Activated T-cell treated with anti-CD3 and anti-CD28 coated beads, Interleukin-2, amount 50 U/mL, for 72 hours (primary cell): ENCODE results near the gene OSBP2. TPM values are rescaled to one million over a fixed set of nuclear protein-coding genes. Genes with fewer than 3 reads are reported as not detected.
"Not testable (repeated sequence)": the region's sequence is repeated elsewhere in the genome, so short reads cannot be mapped to it uniquely, and the experiment has no call there.

Experiments
- ATAC-seq, 2 donors: fragments of 150-1000 bp; cut with Tn5 transposase; replicated peaks in 1 of 2; 2 replicates each; pipeline ENCODE4 v1.10.0; 2021; ENCODE audit warnings: moderate library complexity in 2 of 2, mild to moderate bottlenecking in 1 of 2
- DNase-seq, 2 donors: peaks; one replicate each; pipeline ENCODE4 v3.0.0; 2021 to 2022; ENCODE audit warnings: mixed read lengths in 1 of 2
- H3K27ac Mint-ChIP-seq: one replicate; pipeline ENCODE4 v1.8.0; 2022; ENCODE audit warnings: mild to moderate bottlenecking, moderate library complexity, mixed read lengths
- H3K27me3 Mint-ChIP-seq: one replicate; pipeline ENCODE4 v1.8.0; 2022; ENCODE audit warnings: low read depth, mixed read lengths
- H3K36me3 Mint-ChIP-seq, 2 donors: one replicate each; pipeline ENCODE4 v1.8.0; 2022; ENCODE audit warnings: mixed read lengths in 2 of 2, mild to moderate bottlenecking in 1 of 2; ENCODE audit not compliant: insufficient read depth in 2 of 2
- H3K4me1 Mint-ChIP-seq: one replicate; pipeline ENCODE4 v1.8.0; 2022; ENCODE audit warnings: low read depth, mixed read lengths
- H3K4me3 Mint-ChIP-seq, 2 donors: one replicate each; pipeline ENCODE4 v1.8.0; 2022; ENCODE audit warnings: mild to moderate bottlenecking in 2 of 2, mixed read lengths in 2 of 2, moderate library complexity in 2 of 2
- H3K9me3 Mint-ChIP-seq, 2 donors: one replicate each; pipeline ENCODE4 v1.8.0; 2022; ENCODE audit warnings: mixed read lengths in 2 of 2
- total RNA-seq, 2 donors: library from RNA; stranded (reverse); gene quantifications; one replicate each; pipeline ENCODE4 v1.2.3, GENCODE V29; 2022

The OSBP2 gene
- total RNA-seq, 2 donors from 2014 or later = 7.2 to 11.9 TPM

GRCh38 chr22:30689622-30690021 lies 5.1 kb upstream of the OSBP2 start:
- Mint-ChIP-seq H3K27me3 (peaks cover 8% of the 10 kb centered on the region), H3K9me3 (no peaks in the 10 kb centered on the region), H3K27ac (no peak overlapping the region), H3K36me3 (no peaks in the 10 kb centered on the region), H3K4me3 (no peak overlapping the region), H3K4me1 (peaks cover 13% of the 10 kb centered on the region)
- no peak for DNase-seq
- ATAC-seq = no peak

GRCh38 chr22:30691204-30691603 lies 3.5 kb upstream of the OSBP2 start:
- H3K27ac Mint-ChIP-seq = no peak overlapping the region
- H3K4me3 Mint-ChIP-seq = no peak overlapping the region
- H3K9me3 Mint-ChIP-seq = no peaks in the 10 kb centered on the region
- peaks cover 13% of the 10 kb centered on the region for H3K4me1 Mint-ChIP-seq
- ATAC-seq (no peak), DNase-seq (no peak)
- H3K36me3 Mint-ChIP-seq = no peaks in the 10 kb centered on the region
- peaks cover 19% of the 10 kb centered on the region for H3K27me3 Mint-ChIP-seq

GRCh38 chr22:30694171-30694639 lies 469 bp upstream of the OSBP2 start:
- Mint-ChIP-seq H3K4me1 (peaks cover 13% of the 10 kb centered on the region), H3K27me3 (peaks cover 31% of the 10 kb centered on the region), H3K27ac (peak overlapping the region; percentile 20), H3K36me3 (no peaks in the 10 kb centered on the region), H3K4me3 (peak overlapping the region; percentile 89 to 93), H3K9me3 (no peaks in the 10 kb centered on the region)
- DNase-seq (peak; percentile 77 to 78), ATAC-seq (peak; percentile 81 to 85)

- Mint-ChIP-seq H3K4me1 (peaks cover 13% of the 10 kb centered on the region), H3K4me3 (peak overlapping the region; percentile 70 to 77), H3K9me3 (no peaks in the 10 kb centered on the region), H3K36me3 (no peaks in the 10 kb centered on the region), H3K27me3 (peaks cover 31% of the 10 kb centered on the region), H3K27ac (no peak overlapping the region)
- ATAC-seq = no peak
- no peak for DNase-seq
Observed at GRCh38 chr22:30695351-30695851, 727 bp downstream of the OSBP2 start.

GRCh38 chr22:30695871-30696655 lies 1.4 kb downstream of the OSBP2 start:
- H3K4me1 Mint-ChIP-seq = peaks cover 13% of the 10 kb centered on the region
- ATAC-seq (no peak), DNase-seq (no peak)
- H3K36me3 Mint-ChIP-seq = no peaks in the 10 kb centered on the region
- H3K4me3 Mint-ChIP-seq = peak overlapping the region; percentile 70 to 77
- H3K27me3 Mint-ChIP-seq = peaks cover 31% of the 10 kb centered on the region
- H3K9me3 Mint-ChIP-seq = no peaks in the 10 kb centered on the region
- H3K27ac Mint-ChIP-seq = no peak overlapping the region

- H3K4me3 Mint-ChIP-seq = no peak overlapping the region
- no peaks in the 10 kb centered on the region for H3K36me3 Mint-ChIP-seq
- H3K4me1 Mint-ChIP-seq = peaks cover 13% of the 10 kb centered on the region
- H3K27ac Mint-ChIP-seq = no peak overlapping the region
- DNase-seq = no peak
- H3K27me3 Mint-ChIP-seq = peaks cover 29% of the 10 kb centered on the region
- ATAC-seq = no peak
- no peaks in the 10 kb centered on the region for H3K9me3 Mint-ChIP-seq
Observed at GRCh38 chr22:30697975-30698374, 3.3 kb downstream of the OSBP2 start.

- Mint-ChIP-seq H3K9me3 (no peaks in the 10 kb centered on the region), H3K27ac (no peak overlapping the region), H3K36me3 (no peaks in the 10 kb centered on the region), H3K27me3 (peaks cover 8% of the 10 kb centered on the region), H3K4me1 (peaks cover 21% of the 10 kb centered on the region), H3K4me3 (no peak overlapping the region)
- ATAC-seq (no peak), DNase-seq (no peak)
Observed at GRCh38 chr22:30701872-30702271, 7.2 kb downstream of the OSBP2 start.

- H3K4me1 Mint-ChIP-seq = peaks cover 23% of the 10 kb centered on the region
- no peak overlapping the region for H3K4me3 Mint-ChIP-seq
Observed at GRCh38 chr22:30702856-30703255, 8.2 kb downstream of the OSBP2 start.

GRCh38 chr22:30704978-30705377 lies 10.3 kb downstream of the OSBP2 start:
- Mint-ChIP-seq H3K36me3 (peaks cover 0 to 2% of the 10 kb centered on the region in 2 donors), H3K27me3 (no peaks in the 10 kb centered on the region), H3K4me3 (no peak overlapping the region), H3K4me1 (peaks cover 24% of the 10 kb centered on the region), H3K9me3 (no peaks in the 10 kb centered on the region), H3K27ac (no peak overlapping the region)
- no peak for ATAC-seq
- no peak for DNase-seq

More at GRCh38 chr22:30702856-30703255, 8.2 kb downstream of the OSBP2 start:
- DNase-seq (no peak), ATAC-seq (no peak)
- Mint-ChIP-seq H3K9me3 (no peaks in the 10 kb centered on the region), H3K27ac (no peak overlapping the region), H3K36me3 (no peaks in the 10 kb centered on the region), H3K27me3 (peaks cover under 1% of the 10 kb centered on the region)

GRCh38 chr22:30705710-30706651 lies 11.3 kb downstream of the OSBP2 start:
- peak overlapping the region; percentile 47 to 56 for H3K4me3 Mint-ChIP-seq
- DNase-seq (peak; percentile 43 to 58), ATAC-seq (peak; percentile 87 to 93)
- peaks cover 0 to 2% of the 10 kb centered on the region in 2 donors for H3K36me3 Mint-ChIP-seq
- H3K27ac Mint-ChIP-seq = peak overlapping the region; percentile 58
- no peaks in the 10 kb centered on the region for H3K9me3 Mint-ChIP-seq
- peaks cover 29% of the 10 kb centered on the region for H3K4me1 Mint-ChIP-seq
- H3K27me3 Mint-ChIP-seq = no peaks in the 10 kb centered on the region

- Mint-ChIP-seq H3K4me1 (peaks cover 27% of the 10 kb centered on the region), H3K4me3 (peak overlapping the region in 1 of 2 donors; percentile 1), H3K27ac (peak overlapping the region; percentile 40)
- DNase-seq = peak in 1 of 2 donors; percentile 59
- peak in 1 of 2 donors; percentile 76 for ATAC-seq
- H3K27me3 Mint-ChIP-seq, H3K9me3 Mint-ChIP-seq, H3K36me3 Mint-ChIP-seq: not testable (repeated sequence)
Observed at GRCh38 chr22:30709980-30710379, 15.3 kb downstream of the OSBP2 start.

GRCh38 chr22:30712094-30712493 lies 17.4 kb downstream of the OSBP2 start:
- Mint-ChIP-seq H3K4me1 (peaks cover 8% of the 10 kb centered on the region), H3K9me3 (no peaks in the 10 kb centered on the region), H3K4me3 (no peak overlapping the region), H3K27me3 (no peaks in the 10 kb centered on the region), H3K27ac (no peak overlapping the region), H3K36me3 (peaks cover 0 to 4% of the 10 kb centered on the region in 2 donors)
- no peak for ATAC-seq
- no peak for DNase-seq

- Mint-ChIP-seq H3K4me1 (peaks cover 18% of the 10 kb centered on the region), H3K4me3 (no peak overlapping the region), H3K27me3 (no peaks in the 10 kb centered on the region), H3K36me3 (peaks cover 0 to 4% of the 10 kb centered on the region in 2 donors), H3K27ac (no peak overlapping the region), H3K9me3 (no peaks in the 10 kb centered on the region)
- no peak for ATAC-seq
- no peak for DNase-seq
Observed at GRCh38 chr22:30714062-30714461, 19.4 kb downstream of the OSBP2 start.
